HG02852 (cell line): ENCODE measurements around the gene CD164L2.
A peak's percentile ranks its signal among the peaks of the same experiment; 100 is the strongest.

Experiments
- ATAC-seq: cut with Tn5 transposase; IDR thresholded peaks from one replicate; pipeline ENCODE4 v1.9.1; 2021; ENCODE audit warnings: mild to moderate bottlenecking, moderate library complexity; ENCODE audit not compliant: unreplicated experiment

Gene CD164L2

GRCh38 chr1:27365372-27366112 lies 17.6 kb downstream of the CD164L2 start:
- peak; percentile 42 for ATAC-seq

GRCh38 chr1:27364696-27365371 lies 18.3 kb downstream of the CD164L2 start:
- ATAC-seq: no peak

GRCh38 chr1:27363766-27364695 lies 19.1 kb downstream of the CD164L2 start:
- ATAC-seq: no peak

GRCh38 chr1:27361553-27361952 lies 21.6 kb downstream of the CD164L2 start:
- ATAC-seq: no peak

- no peak for ATAC-seq
Observed at GRCh38 chr1:27361044-27361402, 22.1 kb downstream of the CD164L2 start.

- no peak for ATAC-seq
Observed at GRCh38 chr1:27360159-27361043, 22.7 kb downstream of the CD164L2 start.

- ATAC-seq: no peak
Observed at GRCh38 chr1:27359822-27360158, 23.3 kb downstream of the CD164L2 start.

- no peak for ATAC-seq
Observed at GRCh38 chr1:27358928-27359313, 24.2 kb downstream of the CD164L2 start.

GRCh38 chr1:27358038-27358927 lies 24.9 kb downstream of the CD164L2 start:
- no peak for ATAC-seq

GRCh38 chr1:27357281-27358037 lies 25.7 kb downstream of the CD164L2 start:
- no peak for ATAC-seq

- no peak for ATAC-seq
Observed at GRCh38 chr1:27356619-27357280, 26.4 kb downstream of the CD164L2 start.

GRCh38 chr1:27356277-27356618 lies 26.9 kb downstream of the CD164L2 start:
- ATAC-seq: no peak

GRCh38 chr1:27355683-27356082 lies 27.4 kb downstream of the CD164L2 start:
- no peak for ATAC-seq

- no peak for ATAC-seq
Observed at GRCh38 chr1:27353629-27354028, 29.5 kb downstream of the CD164L2 start.

GRCh38 chr1:27353166-27353565 lies 30.0 kb downstream of the CD164L2 start:
- ATAC-seq: no peak

- ATAC-seq: no peak
Observed at GRCh38 chr1:27351541-27352107, 31.5 kb downstream of the CD164L2 start.

GRCh38 chr1:27350663-27351540 lies 32.2 kb downstream of the CD164L2 start:
- no peak for ATAC-seq
